ENCODE results near the gene CYP4F22.

The CYP4F22 gene

GRCh38 chr19:15498156-15498858 lies 10.0 kb upstream of the CYP4F22 start:
- TF ChIP-seq REST (IDR thresholded peaks at IDR 0.05; ENCODE audit: insufficient read depth in 1 of 2, low read depth in 2 of 2, low read length in 2 of 2) (no peak), FOXP2 (optimal IDR thresholded peaks at IDR 0.05; ENCODE audit: borderline replicate concordance, extremely low read depth, extremely low read length, insufficient read depth) (no peak), SIN3A (IDR thresholded peaks at IDR 0.05; ENCODE audit: borderline replicate concordance, insufficient read depth, low read length) (no peak), TAF1 (IDR thresholded peaks at IDR 0.05; ENCODE audit: borderline replicate concordance, insufficient read depth, low read length) (no peak), POLR2AphosphoS5 (IDR thresholded peaks at IDR 0.05; ENCODE audit: low read depth, low read length) (no peak)

GRCh38 chr19:15498910-15499309 lies 9.4 kb upstream of the CYP4F22 start:
- TF ChIP-seq REST (IDR thresholded peaks at IDR 0.05; ENCODE audit: insufficient read depth in 1 of 2, low read depth in 2 of 2, low read length in 2 of 2) (no peak), POLR2AphosphoS5 (IDR thresholded peaks at IDR 0.05; ENCODE audit: low read depth, low read length) (no peak), SIN3A (IDR thresholded peaks at IDR 0.05; ENCODE audit: borderline replicate concordance, insufficient read depth, low read length) (no peak), TAF1 (IDR thresholded peaks at IDR 0.05; ENCODE audit: borderline replicate concordance, insufficient read depth, low read length) (no peak), FOXP2 (optimal IDR thresholded peaks at IDR 0.05; ENCODE audit: borderline replicate concordance, extremely low read depth, extremely low read length, insufficient read depth) (no peak)

GRCh38 chr19:15501596-15501995 lies 6.7 kb upstream of the CYP4F22 start:
- TF ChIP-seq SIN3A (IDR thresholded peaks at IDR 0.05; ENCODE audit: borderline replicate concordance, insufficient read depth, low read length) (no peak), FOXP2 (optimal IDR thresholded peaks at IDR 0.05; ENCODE audit: borderline replicate concordance, extremely low read depth, extremely low read length, insufficient read depth) (no peak), REST (IDR thresholded peaks at IDR 0.05; ENCODE audit: insufficient read depth in 1 of 2, low read depth in 2 of 2, low read length in 2 of 2) (no peak), POLR2AphosphoS5 (IDR thresholded peaks at IDR 0.05; ENCODE audit: low read depth, low read length) (no peak), TAF1 (IDR thresholded peaks at IDR 0.05; ENCODE audit: borderline replicate concordance, insufficient read depth, low read length) (no peak)

- TF ChIP-seq REST (IDR thresholded peaks at IDR 0.05; ENCODE audit: insufficient read depth in 1 of 2, low read depth in 2 of 2, low read length in 2 of 2) (no peak), POLR2AphosphoS5 (IDR thresholded peaks at IDR 0.05; ENCODE audit: low read depth, low read length) (no peak), SIN3A (IDR thresholded peaks at IDR 0.05; ENCODE audit: borderline replicate concordance, insufficient read depth, low read length) (no peak), TAF1 (IDR thresholded peaks at IDR 0.05; ENCODE audit: borderline replicate concordance, insufficient read depth, low read length) (no peak)
These were observed 6.1 kb upstream of the CYP4F22 start for GRCh38 chr19:15502264-15502663.

All from PFSK-1 (cell line).